GM04503 (cell line): Measurements from ENCODE around the gene RNF113B.

ENCODE experiments used
- DNase-seq: peaks from one replicate; pipeline ENCODE4 v3.0.0-alpha.2; 2012; ENCODE audit warnings: low read depth

Gene RNF113B

DNA sequence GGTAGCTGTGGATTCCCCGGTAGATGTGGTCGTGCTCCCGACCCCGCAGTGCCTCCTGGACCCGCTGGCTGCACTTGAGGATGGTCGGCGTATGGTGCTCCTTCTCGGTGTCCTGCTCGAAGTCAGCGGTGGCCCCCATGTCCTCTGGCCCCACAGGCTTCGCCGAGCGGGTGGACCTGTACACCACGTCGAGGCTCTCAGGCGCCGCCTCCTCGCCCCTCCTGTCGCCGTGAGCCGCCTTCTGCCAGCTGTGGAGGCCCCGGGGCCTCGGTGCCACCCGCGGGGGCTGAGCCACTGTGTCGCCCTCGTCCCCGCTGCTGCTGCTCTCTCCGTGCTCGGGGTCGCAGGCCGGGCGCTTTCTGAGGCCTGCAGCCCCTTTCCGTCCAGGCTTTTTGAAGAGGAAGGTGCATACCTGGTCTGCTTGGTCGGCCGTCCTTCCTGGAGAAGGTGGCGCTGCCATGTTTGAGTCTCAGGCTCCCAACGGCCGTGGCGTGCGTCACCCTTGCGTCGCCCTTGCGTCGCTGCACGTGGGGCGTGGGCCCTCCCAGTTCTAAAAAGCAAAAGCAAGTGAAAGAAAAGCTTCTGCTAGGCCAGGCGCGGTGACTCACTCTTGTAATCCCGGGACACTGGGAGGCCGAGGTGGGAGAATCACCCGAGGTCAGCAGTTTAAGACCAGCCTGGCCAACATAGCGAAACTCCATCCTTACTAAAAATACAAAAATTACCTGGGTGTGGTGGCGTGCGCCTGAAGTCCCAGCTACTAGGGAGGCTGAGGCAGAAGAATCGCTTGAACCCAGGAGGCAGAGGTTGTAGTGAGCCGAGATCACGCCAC, at the start of gene RNF113B:
Gene RNF113B (minus strand): TSS at position 493 of the 832 bp plus-strand sequence. CDS start 33 bp downstream, at position 460.
- DNase-seq, result no peak

DNA sequence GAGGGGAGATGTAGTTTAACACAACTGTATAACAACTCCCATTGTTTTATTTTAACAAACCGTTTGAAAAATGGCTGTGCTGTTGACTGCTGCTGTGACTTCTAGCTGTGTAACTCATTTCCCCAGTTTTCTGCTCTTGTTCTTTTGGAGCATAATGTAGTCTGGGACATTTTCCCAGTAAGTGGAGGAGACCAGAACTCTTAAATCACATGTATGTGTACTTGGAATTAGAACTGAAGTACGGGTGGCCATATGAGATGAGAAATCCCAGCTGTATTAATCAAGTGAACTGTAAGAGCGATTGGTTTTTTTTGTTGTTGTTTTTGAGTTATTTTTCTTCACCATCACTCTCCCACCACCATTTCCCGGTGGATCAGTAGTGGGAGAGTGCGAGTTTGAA, 49.4 kb upstream of the RNF113B start:
- DNase-seq, result no peak

DNA sequence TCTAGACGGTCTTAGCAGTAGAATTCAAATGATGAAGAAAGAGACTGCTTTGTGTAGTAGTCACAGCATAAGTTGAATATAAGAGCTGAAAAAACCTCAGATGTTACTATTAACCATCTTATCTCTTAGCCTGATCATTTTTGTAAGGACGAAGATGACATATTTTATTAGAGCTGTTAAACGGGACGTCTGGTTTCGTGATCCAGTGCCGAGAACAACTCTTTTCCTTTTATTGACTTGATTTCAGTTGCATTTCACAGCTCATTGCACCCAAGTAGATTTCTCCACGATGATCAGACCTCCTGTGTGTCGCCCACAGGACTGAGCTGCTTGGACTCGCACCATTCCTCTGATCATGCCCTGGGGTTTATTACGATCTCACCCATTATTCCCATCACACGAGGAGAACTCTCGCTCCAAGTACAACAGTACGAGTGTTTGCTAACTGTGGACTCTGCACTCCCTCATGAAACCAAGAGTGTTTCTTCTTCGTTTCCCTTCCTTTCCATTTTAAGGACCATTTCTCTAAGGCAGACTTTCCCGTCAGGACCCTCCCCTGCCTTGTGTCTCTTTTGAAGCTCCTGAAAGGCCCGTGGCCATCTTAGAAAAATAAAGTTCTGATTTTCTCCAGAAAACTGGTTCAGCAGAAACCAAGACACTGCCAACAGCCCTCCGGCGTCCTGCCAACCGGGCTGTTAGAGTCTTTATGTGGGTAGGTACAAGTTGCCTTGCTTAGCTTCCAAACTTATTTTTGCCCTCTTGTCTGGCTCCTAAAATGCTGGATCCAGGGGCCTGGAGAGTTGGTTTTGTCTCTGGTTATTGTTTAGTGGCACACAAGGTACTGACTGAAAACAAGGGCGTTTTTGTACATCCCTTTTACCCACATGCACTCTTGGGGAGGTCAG, 48.2 kb upstream of the RNF113B start:
- DNase-seq, result no peak

DNA sequence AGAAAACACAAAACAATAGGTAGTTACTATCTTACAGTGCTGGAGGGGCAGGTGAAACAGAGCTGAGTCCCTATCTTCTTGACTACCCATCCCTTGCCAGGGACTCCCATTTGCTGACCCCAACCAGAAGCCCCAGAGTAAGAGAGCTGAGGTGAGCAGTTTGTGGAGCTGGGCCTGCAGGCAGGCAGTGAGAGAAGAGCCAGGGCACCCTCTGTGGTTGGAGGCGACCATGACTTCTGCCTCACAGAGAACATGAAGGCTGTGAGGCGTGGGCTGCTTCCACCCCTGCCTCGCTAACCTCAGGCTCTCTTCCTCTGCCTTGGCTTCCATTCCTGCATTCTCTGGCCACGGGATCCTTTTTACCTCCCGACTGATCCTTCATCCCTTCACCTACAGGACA, 47.5 kb upstream of the RNF113B start:
- DNase-seq, result no peak

DNA sequence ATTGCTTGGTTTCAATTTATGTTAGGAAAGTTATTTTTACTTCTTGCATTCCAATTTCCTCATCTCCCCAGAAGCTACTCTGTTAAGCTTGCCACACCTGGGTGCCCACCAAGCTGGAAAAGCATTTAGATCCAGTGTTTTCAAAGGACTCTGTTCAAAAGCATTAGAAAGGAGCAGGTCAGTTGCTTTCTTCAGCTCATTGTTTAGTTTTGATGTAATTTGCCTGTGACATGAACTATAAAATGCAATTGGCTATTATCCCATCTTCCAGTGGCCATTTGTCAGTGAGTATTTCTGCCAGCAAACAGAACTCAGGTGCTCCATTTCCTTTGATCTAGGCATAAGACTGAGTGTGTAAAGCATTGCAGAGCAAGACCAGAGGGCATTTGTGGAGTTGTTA, 46.7 kb upstream of the RNF113B start:
- no peak for DNase-seq

DNA sequence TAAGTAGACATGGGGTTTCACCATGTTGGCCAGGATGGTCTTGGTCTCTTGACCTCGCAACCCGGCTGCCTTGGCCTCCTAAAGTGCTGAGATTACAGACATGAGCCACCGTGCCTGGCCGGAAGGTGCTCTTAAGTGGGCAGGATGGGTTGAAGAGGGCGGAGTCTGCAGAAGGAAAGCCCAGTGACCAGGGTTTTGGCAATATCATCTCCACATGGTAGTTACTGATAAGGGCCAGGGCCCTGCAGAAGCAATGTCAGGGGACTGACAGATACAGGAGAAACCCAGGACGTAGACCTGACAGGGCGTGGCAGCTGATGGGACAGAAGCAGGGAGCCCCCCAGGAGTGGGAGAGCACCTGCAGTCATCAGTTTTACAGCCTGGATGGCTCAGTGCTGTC, 45.7 kb upstream of the RNF113B start:
- DNase-seq, result no peak

DNA sequence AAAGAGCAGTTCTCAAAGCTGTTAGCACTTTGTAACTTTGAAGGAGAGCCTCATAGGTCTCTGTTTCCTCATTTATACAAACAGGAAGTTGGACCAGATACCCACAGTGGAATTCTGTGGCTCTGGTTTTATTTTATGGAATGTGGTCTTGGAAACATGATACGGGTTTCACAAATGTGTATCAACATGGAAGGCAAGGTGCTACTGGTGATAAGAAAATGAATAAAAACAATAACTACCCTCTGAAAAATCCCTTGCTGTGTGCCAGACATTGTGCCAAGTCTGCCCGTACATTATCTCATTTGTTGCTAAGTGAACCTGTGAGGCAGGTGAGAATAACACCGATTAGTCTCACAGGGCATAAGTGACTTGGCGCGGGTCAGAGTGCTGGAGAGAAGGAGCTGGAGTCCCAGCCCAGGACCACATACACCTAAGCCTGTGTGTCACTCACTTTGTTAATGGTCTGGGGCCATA, 45.0 kb upstream of the RNF113B start:
- no peak for DNase-seq

DNA sequence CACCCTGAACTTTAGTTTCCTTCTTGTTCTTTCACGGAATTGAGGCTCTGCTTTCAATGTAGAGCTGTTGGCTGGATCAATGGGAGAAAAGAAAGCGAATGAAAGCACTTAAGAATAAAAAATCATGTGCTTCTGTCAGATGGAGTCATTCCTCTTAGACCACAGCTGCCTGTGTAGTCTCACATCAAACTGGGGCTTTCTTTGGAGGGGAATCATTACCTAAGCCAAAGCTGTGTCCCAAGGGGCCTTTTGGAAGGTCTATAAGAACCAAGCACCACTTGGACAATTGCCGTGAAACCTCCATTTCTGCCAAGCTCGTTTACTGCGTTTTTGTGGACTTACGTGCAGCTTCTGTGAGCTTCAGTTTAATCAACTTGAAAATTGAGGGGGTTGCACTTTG, 44.2 kb upstream of the RNF113B start:
- no peak for DNase-seq

DNA sequence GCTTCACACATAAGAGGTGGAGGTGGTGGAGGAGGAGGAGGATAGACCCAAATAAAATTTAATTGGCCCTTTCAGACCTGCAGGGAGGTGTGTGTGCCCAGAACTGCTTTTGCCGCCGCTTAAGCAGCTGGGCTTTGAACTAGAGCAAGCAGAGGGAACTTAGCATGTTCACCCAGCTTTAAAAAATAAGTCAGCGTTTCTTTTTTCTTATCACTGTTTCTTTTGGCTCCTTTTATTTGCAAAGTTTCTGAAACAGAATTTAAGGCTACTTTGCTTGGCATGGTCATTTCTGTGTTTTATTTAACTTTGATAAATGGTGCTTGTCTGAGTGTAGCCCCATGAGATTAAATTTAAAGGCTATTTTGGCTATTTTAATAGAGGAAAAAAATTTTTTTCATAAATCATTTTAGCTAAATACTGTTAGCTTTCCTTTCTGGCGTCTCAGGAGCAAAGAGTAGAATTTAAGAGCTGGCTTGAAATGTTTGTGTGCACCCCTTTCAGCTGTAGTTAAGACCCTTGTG, 43.3 kb upstream of the RNF113B start:
- DNase-seq, result no peak

DNA sequence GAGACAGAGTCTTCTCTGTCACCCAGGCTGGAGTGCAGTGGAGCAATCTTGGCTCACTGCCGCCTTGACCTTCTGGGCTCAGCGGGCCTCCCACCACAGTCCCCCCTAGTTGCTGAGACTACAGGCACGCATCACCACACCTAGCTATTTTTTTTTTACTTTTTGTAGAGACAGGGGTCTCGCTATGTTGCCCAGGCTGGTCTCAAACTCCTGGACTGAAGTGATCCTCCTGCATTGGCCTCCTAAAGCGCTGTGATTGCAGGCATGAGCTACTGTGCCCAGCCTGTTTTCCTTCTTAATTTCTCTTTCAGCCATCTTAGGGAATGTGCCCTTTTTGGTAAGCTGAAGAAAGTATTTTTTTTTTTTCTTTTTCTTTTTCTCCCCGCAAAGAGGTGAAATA, 42.6 kb upstream of the RNF113B start:
- DNase-seq, result no peak

DNA sequence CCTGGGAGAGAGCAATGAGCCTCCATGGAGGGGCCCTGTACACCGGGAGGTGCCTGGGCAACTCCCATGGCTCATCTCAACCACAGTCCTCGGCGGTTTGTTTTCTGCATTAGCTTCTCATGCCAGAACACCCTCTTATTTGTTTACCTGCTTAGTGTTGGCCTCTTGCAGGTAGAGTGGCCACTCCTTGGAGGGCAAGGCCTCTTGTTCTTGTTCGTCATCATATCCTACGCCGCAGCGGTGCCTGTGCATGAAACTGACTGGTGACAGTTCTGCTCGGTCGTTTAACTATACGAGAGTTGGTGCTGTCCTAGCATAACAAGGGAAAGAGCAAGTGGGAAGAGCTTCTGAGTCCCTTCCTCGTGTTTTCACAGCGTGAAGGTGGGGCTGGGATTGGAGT, 40.5 kb upstream of the RNF113B start:
- DNase-seq, result no peak

DNA sequence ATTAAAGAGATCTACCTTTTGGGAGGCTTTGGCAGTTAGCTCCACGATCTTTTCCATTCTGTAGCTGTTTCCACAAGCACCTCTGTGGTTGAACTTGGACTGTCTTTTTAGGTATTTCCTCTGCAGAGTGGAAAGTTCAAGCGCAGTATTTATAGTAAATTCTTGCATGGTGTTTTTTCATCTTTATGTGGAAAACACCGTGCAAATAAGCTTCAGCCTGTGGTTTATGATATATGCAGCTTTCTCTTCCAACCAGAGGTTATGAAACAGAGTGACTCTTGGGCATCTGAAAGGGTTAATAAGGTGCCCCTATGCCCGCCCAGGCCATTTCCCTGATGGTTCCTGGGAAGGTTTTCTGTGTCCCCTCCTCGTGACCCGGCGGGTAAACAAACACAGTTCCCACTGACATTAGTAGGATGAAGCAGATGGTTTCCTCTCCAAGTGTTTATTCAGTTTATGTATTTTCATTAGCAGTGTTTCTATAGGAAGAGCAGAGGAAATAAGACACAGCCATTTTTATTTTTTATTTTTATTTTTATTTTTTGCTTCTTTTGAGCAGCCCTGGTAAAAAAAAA, 39.7 kb upstream of the RNF113B start:
- no peak for DNase-seq

DNA sequence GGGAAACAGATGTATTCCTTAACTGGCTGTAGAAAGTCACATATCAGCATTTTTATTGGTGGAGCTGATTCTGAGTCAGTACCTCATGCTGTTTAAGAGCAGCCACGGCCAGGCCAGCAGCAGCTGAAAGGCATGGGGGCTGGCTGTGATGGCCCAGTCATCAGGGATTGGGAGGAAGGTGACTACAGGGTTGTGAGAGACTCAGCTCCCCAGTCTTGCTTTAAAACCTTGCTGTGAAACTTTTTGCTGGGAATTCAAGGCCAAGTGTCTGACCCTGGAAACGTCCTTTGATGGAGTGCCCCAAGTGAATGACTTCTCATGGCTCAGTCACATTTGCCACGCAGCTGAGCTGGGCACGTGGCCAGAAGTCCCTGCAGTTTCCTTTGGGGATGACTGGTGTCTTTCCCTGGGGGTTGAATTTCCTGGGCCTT, 39.1 kb upstream of the RNF113B start:
- DNase-seq, result peak; percentile 73

DNA sequence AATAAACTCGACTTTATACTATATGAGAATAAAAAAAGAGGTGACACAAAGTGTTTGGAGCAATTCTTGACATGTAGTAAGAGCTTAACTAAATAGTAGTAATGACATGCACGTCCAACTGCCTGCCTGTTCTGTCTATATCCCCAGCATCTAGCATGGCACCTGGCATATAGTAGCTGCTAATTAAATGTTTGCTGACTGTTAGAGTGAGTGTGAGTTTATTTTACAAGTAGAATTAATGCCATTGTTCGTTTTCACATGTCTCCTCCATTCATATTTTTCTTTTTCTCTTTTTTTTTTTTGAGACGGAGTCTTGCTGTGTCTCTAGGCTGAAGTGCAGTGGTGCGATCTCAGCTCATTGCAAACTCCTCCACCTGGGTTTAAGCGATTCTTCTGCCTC, 38.4 kb upstream of the RNF113B start:
- DNase-seq, result no peak

DNA sequence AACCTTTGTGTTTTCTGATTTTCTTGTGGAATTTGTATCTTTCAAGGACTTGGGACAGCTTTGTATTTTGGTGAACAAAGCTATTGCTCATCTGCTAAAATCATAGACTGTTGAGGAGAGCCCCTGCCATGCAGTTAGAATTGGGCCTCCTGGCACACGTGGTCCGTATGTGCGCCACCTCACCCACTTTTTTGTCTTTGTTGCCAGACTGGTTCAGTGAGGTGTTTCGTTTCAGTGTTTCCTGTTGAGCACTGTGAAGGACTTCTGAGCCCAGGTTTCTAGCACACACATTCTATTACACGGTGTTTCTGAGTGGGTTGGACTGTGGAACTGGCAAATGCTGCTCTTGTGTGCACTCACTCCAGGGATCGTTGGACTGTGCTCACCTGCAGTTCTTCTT, 37.6 kb upstream of the RNF113B start:
- DNase-seq, result no peak

DNA sequence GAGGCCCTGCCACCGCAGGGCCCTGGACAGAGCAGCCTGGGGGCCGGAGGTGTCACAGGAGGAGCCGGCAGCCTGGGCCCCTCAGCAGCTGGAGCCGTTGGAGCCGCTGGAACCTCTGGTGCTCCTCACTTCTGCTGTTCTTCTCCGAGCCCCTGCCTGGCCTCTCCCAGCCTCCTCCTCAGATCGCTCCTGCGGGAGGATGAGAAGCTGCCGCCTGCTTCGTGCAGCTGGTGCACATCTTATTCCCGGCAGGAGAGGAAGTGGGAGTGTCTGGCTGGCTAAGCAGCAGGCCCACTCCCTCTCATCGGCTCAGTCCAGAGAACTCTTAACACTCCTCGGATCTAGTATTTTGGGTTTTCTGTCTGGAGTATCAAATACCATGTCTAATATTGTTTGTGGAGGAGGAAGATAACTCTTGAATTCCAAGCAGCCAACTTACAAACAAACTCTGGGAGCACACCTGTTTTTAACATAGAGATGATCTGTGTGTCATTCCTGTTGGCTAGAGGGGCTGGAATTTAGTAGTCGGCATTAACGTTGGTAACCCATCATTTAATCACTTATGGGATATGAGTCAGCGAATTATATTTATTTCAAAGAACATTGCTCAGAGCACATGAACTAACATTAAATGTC, 37.1 kb upstream of the RNF113B start:
- no peak for DNase-seq

DNA sequence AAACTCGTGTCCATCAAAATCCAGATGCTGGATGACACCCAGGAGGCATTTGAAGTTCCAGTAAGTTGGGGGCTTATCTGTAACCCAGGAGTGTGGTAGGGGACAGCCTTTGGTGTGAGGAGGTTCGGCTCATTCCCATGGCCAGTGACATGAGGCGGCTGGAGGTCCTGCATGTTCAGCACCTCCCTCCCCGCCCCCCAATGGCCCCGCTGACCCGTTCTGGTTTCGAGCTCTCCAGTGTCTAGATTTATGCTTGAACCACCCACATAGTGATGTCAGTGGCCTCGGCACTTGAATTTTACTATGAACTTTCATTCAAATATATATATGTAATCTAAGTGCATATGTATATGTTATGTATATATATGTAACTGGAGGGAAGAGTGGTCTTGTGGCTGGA, 36.3 kb upstream of the RNF113B start:
- no peak for DNase-seq

DNA sequence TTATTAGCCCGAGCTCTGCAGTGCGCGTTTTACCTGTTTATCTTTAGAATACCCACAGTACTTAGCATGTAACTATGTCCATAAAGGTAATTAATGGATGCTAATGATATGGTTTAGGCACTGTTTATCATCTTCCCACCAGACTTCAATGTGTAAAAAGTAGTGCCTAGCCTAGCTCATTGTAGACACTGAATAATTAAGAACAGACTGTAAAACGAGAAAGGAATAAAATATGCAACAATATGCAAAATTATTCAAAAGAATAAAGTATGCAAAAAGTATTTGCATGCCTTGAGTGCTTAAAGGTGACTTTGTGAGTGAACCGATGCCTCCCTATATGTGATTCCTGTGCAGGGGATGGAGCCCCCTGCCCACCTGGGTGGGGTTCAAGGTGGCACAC, 35.7 kb upstream of the RNF113B start:
- no peak for DNase-seq

DNA sequence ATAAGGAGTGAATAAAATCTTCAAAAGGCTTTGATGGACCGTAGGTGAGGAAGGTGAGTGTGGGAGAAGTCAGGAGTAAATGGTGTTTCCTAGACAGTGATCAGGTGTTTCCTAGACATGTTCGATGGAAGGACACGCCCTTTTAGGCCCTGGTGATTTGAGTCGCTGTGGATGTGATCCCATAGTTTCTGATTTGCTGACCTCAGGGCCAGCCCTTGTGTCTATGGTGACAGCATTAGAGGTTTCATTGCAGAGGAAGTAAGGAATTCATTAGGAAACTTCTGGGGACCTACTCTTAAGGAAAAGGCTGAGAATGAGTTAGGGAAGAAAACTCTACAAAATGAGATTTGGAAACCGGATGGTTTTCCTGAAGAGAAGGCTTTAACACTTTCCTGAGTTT, 31.5 kb upstream of the RNF113B start:
- no peak for DNase-seq

DNA sequence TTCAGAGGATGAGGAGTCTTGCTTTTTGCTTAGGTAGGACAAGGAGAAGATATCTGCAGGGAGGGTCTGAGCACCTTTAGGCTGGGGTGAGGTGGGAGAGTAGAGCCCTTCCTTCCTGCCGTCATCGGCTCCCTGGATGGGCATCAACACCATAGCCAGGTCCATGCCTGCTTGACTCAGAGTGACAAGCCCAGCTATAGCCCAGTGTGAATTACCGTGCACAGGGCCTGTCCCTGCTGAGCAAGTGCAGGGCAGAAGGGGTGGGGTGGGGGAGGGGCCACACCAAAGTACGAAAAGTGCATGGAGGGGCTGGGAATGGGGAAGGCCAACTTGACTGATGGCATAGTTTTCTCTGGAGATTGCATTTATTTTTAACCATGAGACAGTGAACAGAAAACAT, 30.3 kb upstream of the RNF113B start:
- DNase-seq, result no peak

DNA sequence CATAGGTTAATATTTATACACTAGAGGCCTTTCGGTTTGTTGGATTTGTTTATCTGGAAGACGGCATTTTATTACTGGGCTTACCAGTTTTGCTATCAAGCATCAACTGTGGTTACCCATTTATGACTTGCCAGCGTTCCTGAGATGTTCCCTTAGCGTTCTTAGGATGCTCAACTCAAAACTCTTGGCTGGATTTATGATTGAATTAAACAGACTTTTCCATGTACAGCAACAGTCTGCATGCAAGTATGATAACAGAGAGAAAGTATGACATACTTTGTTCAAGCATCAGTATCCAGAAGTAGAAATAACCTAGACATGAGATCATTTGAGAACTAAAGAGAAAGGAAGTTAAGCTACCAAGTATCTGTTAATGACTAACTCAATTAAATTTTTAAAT, 29.9 kb upstream of the RNF113B start:
- peak; percentile 99 for DNase-seq

DNA sequence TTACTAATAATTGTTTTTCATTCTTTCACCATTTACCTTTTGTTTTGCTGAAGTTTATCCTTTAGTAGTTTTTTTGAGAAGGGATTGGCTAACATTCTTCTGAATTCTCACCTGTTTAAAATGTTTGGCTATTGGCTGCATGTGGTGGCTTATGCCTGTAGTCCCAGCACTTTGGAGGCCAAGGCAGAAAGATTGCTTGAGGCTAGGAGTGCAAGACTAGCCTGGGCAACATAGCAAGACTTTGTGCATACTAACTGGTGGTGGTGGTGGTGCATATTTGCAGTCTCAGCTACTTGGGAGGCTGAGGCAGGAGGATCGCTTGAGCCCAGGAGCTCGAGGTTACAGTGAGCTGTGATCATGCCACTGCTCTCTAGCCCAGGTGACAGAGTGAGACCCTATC, 27.5 kb upstream of the RNF113B start:
- no peak for DNase-seq
